Fibroblast of lung (primary cell): ENCODE measurements around the gene SIGLEC8. TPM values are rescaled to one million over a fixed set of nuclear protein-coding genes. Genes with fewer than 3 reads are reported as not detected.

Experiments used
- DNase-seq, 2 donors: peaks; one replicate each; pipeline versions ENCODE4 v3.0.0 to v3.0.0-alpha.2; 2010; ENCODE audit warnings: low read depth in 2 of 2
- H2AFZ ChIP-seq: 2 replicates; pipeline ENCODE4 v1.5.1; 2012; ENCODE audit warnings: low read length, control low read depth, inconsistent platforms
- H3K27ac ChIP-seq: 2 replicates; pipeline ENCODE4 v1.5.1; 2011; ENCODE audit warnings: low read length, control low read depth; ENCODE audit not compliant: insufficient read depth
- H3K27me3 ChIP-seq: 2 replicates; pipeline ENCODE4 v1.5.1; 2011; ENCODE audit warnings: mild to moderate bottlenecking, low read length; ENCODE audit not compliant: control insufficient read depth, insufficient read depth
- H3K36me3 ChIP-seq: 2 replicates; pipeline ENCODE4 v1.5.1; 2011; ENCODE audit warnings: low read length; ENCODE audit not compliant: control insufficient read depth, insufficient read depth
- H3K4me1 ChIP-seq: 2 replicates; pipeline ENCODE4 v1.5.1; 2011; ENCODE audit warnings: low read length; ENCODE audit not compliant: control insufficient read depth, insufficient read depth; ENCODE audit errors: extremely low read depth
- H3K4me2 ChIP-seq: 2 replicates; pipeline ENCODE4 v1.5.1; 2011; ENCODE audit warnings: low read length, control low read depth; ENCODE audit not compliant: insufficient read depth; ENCODE audit errors: extremely low read depth
- H3K4me3 ChIP-seq, 4 experiments: fragments of 200-600 bp in 1 of 4; sonication (generic) in 1 of 4; replicated peaks in 1 of 4; 2 replicates each; pipeline ENCODE4 v1.5.1; 2011 to 2016; ENCODE audit warnings: low read length in 4 of 4, low read depth in 3 of 4, mild to moderate bottlenecking in 3 of 4, control low read depth in 2 of 4, inconsistent platforms in 1 of 4, mixed read lengths in 1 of 4; ENCODE audit not compliant: insufficient read depth in 1 of 4; ENCODE audit errors: control extremely low read depth in 1 of 4
- H3K79me2 ChIP-seq: 2 replicates; pipeline ENCODE4 v1.5.1; 2012; ENCODE audit warnings: mild to moderate bottlenecking, low read length, inconsistent platforms; ENCODE audit not compliant: control insufficient read depth, insufficient read depth
- H3K9ac ChIP-seq: 2 replicates; pipeline ENCODE4 v1.5.1; 2011; ENCODE audit warnings: mild to moderate bottlenecking, low read length, control low read depth; ENCODE audit not compliant: insufficient read depth
- H3K9me3 ChIP-seq: 2 replicates; pipeline ENCODE4 v1.5.1; 2012; ENCODE audit warnings: low read depth, low read length; ENCODE audit not compliant: control insufficient read depth, insufficient read depth
- H4K20me1 ChIP-seq: 2 replicates; pipeline ENCODE4 v1.5.1; 2011; ENCODE audit warnings: low read length; ENCODE audit not compliant: control insufficient read depth, insufficient read depth; ENCODE audit errors: extremely low read depth
- EZH2 ChIP-seq: IDR thresholded peaks from 2 replicates; pipeline ENCODE4 v1.5.1; 2012; ENCODE audit warnings: low read length, control low read depth, mild to moderate bottlenecking; ENCODE audit errors: missing control alignments
- polyA plus RNA-seq, 2 donors: library from polyadenylated mRNA; depleted of rRNA in 1 of 2; stranded (reverse) in 1 of 2; unstranded in 1 of 2; fragments of >200 nt; gene quantifications; 2 replicates each; pipeline ENCODE4 v1.2.1, GENCODE V29; 2011 to 2012; ENCODE audit warnings: missing spikeins in 1 of 2
- total RNA-seq: library from RNA; depleted of rRNA; stranded (reverse); fragments of >200 nt; gene quantifications from 2 replicates; pipeline ENCODE4 v1.2.1, GENCODE V29; 2014
- TF ChIP-seq, protein P1 (sequence below), 2 donors: IDR thresholded peaks in 1 of 2; conservative IDR thresholded peaks in 1 of 2; 1 replicate in 1 of 2; 2 replicates in 1 of 2; pipeline ENCODE4 v1.5.1; 2011 to 2012; ENCODE audit warnings: low read length in 2 of 2, control low read depth in 1 of 2, inconsistent platforms in 1 of 2, low read depth in 1 of 2, mild to moderate bottlenecking in 1 of 2

SIGLEC8 gene
- total and polyA plus RNA-seq, 2 donors (not counting 1 experiment from before 2014, with no cell fraction given), result not detected

DNA sequence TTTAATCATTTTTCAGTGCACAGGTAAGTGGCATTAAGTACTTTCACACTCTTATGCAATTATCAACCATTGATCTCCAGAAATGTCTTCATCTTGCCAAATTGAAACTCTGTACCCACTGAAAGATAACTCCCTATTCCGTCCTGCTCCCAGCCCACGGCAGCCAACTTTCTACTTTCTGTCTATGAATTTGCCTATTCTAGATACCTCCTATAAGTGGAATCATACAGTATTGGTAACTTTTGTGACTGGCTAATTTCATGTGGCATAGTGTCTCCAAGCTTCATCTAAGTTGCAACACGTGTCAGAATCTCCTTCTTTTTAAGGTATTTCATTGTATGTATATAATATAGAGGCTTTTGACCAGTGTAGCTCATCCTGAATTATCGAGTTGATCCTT, 14.4 kb upstream of the SIGLEC8 start:
- DNase-seq, result no peak
- Histone ChIP-seq H4K20me1 (no peaks in the 10 kb centered on the region), H3K79me2 (no peaks in the 10 kb centered on the region), H3K4me1 (no peaks in the 10 kb centered on the region), H3K36me3 (no peaks in the 10 kb centered on the region), H3K27me3 (no peaks in the 10 kb centered on the region), H2AFZ (no peak overlapping the region), H3K27ac (no peak overlapping the region), H3K4me2 (no peak overlapping the region), H3K9me3 (no peaks in the 10 kb centered on the region), H3K4me3 (no peak overlapping the region), H3K9ac (no peak overlapping the region)
- TF ChIP-seq EZH2, result no peak
- TF ChIP-seq, protein P1, sequence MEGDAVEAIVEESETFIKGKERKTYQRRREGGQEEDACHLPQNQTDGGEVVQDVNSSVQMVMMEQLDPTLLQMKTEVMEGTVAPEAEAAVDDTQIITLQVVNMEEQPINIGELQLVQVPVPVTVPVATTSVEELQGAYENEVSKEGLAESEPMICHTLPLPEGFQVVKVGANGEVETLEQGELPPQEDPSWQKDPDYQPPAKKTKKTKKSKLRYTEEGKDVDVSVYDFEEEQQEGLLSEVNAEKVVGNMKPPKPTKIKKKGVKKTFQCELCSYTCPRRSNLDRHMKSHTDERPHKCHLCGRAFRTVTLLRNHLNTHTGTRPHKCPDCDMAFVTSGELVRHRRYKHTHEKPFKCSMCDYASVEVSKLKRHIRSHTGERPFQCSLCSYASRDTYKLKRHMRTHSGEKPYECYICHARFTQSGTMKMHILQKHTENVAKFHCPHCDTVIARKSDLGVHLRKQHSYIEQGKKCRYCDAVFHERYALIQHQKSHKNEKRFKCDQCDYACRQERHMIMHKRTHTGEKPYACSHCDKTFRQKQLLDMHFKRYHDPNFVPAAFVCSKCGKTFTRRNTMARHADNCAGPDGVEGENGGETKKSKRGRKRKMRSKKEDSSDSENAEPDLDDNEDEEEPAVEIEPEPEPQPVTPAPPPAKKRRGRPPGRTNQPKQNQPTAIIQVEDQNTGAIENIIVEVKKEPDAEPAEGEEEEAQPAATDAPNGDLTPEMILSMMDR (conservative IDR thresholded peaks at IDR 0.05 in 1 of 2, IDR thresholded peaks at IDR 0.05 in 1 of 2; ENCODE audit: low read depth in 1 of 2, low read length in 2 of 2), result no peak

DNA sequence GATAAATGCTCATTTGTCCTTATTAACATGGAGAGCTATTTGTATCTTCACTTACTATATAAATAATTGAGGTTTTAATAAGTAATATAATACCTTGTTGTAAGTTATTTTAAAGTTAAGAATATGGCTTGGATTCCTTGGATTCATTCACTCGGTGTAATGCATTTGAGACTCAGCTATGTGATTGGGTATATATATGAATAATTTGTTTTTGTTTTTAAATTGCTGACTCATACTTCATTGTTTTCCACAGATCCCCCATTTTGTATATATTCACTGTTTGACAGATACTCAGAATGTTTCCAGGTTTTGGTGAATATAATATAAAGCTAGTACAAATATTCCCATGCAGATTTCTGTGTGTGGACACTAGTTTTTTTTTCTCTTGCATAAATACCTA, 13.3 kb upstream of the SIGLEC8 start:
- Histone ChIP-seq H3K4me3 (no peak overlapping the region), H3K27ac (no peak overlapping the region), H3K9me3 (no peaks in the 10 kb centered on the region), H2AFZ (no peak overlapping the region), H4K20me1 (no peaks in the 10 kb centered on the region), H3K9ac (no peak overlapping the region), H3K4me2 (no peak overlapping the region), H3K4me1 (no peaks in the 10 kb centered on the region), H3K27me3 (no peaks in the 10 kb centered on the region), H3K79me2 (no peaks in the 10 kb centered on the region), H3K36me3 (no peaks in the 10 kb centered on the region)
- no peak for DNase-seq
- no peak for TF ChIP-seq EZH2
- TF ChIP-seq, protein P1 (conservative IDR thresholded peaks at IDR 0.05 in 1 of 2, IDR thresholded peaks at IDR 0.05 in 1 of 2; ENCODE audit: low read depth in 1 of 2, low read length in 2 of 2), result no peak

DNA sequence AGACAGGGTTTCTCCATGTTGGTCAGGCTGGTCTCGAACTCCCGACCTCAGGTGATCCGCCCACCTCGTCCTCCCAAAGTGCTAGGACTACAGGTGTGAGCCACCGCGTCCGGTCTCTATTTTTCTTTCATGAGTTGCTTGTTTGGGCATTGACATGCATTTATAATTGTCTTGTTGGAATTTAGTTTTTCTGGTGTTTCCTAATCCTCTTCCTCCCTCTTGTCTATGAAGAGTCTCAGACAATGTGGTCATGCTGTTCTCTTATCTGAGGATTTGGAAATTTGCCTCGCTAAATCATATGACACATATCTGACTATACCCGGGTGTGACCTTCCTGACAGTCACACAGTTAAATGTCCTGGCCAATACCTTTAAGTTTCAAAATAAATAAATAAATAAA, 12.7 kb upstream of the SIGLEC8 start:
- Histone ChIP-seq H3K27me3 (no peaks in the 10 kb centered on the region), H3K4me2 (no peak overlapping the region), H3K36me3 (no peaks in the 10 kb centered on the region), H3K9ac (no peak overlapping the region), H3K79me2 (no peaks in the 10 kb centered on the region), H3K27ac (no peak overlapping the region), H3K4me3 (no peak overlapping the region), H3K4me1 (no peaks in the 10 kb centered on the region), H2AFZ (no peak overlapping the region), H3K9me3 (no peaks in the 10 kb centered on the region), H4K20me1 (no peaks in the 10 kb centered on the region)
- TF ChIP-seq, protein P1 (conservative IDR thresholded peaks at IDR 0.05 in 1 of 2, IDR thresholded peaks at IDR 0.05 in 1 of 2; ENCODE audit: low read depth in 1 of 2, low read length in 2 of 2), result no peak
- no peak for TF ChIP-seq EZH2
- no peak for DNase-seq
